GM12873 (cell line): Measurements from ENCODE around the gene CABP1.
A peak's percentile ranks its signal among the peaks of the same experiment; 100 is the strongest.

ENCODE experiments used
- TF ChIP-seq, protein P1 (sequence below): IDR thresholded peaks from 2 replicates; pipeline ENCODE4 v1.5.1; 2012; ENCODE audit warnings: low read depth, mild to moderate bottlenecking, moderate library complexity, low read length, control low read depth; ENCODE audit not compliant: insufficient read depth; ENCODE audit errors: missing control alignments

CABP1 gene

DNA sequence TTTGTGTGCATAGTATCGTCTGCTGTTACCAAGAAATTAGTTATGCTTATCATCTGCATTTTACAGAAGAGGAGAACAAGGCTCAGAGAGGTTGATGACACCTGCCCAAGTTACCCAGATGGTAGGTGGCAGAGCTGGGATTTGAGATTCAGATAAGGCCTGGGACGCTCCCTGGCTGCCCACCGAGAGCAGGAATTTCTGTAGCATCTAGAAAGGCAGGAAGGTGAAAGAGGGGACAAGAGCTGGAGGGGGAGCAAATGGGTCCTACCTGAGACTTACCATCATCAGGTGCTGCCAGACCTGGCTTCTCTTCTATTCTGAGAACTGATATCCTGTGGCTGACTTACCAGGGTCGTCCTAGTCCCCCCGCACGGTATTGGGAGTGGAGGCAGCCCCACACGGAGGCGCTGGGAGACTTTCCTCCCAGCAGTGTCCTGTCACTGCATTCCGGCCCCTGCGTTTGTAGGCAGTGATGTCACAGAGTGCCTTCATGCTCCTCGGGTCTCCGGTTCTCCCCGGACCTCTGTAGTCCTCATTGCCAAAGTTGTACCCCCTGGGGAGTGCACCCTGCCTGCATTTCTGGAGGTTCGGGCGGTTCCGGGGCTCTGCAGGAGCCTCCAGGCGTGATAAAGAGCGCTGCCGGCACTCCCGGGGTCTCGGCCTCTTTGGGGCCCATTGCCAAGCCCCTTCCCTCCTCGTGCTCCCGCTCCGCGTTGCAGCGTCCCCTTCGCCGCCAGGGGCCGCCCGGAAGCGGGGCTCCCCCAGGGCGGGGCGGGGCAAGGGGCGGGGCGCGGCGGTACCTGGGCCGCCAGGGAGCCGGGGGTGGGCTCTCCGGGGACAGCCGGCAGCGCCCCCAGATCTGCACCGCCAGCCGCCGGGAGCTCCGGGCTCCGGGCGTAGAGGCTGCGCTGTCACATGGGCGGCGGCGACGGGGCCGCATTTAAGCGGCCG, at the start of gene CABP1:
Gene CABP1, plus strand, starts transcription at position 856 of the 951 bp plus-strand sequence. Its CDS starts 60 bp downstream, at position 916.
- TF ChIP-seq, protein P1, sequence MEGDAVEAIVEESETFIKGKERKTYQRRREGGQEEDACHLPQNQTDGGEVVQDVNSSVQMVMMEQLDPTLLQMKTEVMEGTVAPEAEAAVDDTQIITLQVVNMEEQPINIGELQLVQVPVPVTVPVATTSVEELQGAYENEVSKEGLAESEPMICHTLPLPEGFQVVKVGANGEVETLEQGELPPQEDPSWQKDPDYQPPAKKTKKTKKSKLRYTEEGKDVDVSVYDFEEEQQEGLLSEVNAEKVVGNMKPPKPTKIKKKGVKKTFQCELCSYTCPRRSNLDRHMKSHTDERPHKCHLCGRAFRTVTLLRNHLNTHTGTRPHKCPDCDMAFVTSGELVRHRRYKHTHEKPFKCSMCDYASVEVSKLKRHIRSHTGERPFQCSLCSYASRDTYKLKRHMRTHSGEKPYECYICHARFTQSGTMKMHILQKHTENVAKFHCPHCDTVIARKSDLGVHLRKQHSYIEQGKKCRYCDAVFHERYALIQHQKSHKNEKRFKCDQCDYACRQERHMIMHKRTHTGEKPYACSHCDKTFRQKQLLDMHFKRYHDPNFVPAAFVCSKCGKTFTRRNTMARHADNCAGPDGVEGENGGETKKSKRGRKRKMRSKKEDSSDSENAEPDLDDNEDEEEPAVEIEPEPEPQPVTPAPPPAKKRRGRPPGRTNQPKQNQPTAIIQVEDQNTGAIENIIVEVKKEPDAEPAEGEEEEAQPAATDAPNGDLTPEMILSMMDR = peak; percentile 49

GRCh38 chr12:120590741-120591407, 49.6 kb upstream of the CABP1 start:
- TF ChIP-seq, protein P1 = no peak

- TF ChIP-seq, protein P1 = no peak
Observed at GRCh38 chr12:120592121-120593049, 48.0 kb upstream of the CABP1 start.

- TF ChIP-seq, protein P1 = no peak
Observed at GRCh38 chr12:120596901-120597300, 43.5 kb upstream of the CABP1 start.

GRCh38 chr12:120597861-120598260, 42.6 kb upstream of the CABP1 start:
- TF ChIP-seq, protein P1 = no peak

- TF ChIP-seq, protein P1 = no peak
Observed at GRCh38 chr12:120598674-120599463, 41.6 kb upstream of the CABP1 start.
